Measurements from ENCODE around the gene SDK1.

The SDK1 gene

DNA sequence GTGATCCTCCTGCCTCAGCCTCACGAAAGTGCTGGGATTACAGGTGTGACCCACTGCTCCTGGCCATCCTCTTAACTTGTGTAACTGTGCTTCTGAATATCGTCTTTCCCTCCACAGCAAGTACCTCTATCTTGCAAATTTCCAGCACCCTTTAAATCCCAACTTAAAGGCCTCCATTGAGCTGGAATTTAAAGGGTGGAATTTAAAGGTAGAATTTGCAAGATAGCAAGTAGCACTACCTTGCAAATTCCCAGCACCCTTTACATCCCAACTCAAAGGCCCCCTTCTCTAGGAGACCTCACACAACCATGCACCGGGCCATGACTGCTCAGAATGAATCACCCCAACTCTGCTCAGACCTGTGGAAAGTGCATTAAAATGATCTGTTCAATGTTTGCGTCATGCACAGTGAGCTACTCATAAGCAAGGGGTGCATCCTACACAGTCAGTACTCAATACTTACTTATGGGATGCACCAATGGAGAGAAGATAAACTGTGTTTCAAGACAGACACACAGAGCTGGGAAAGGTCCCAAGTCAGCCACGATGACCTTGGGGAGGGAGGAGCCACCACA is 17.8 kb upstream of the SDK1 start:
- no peak for DNase-seq (ENCODE audit: low spot score)

DNA sequence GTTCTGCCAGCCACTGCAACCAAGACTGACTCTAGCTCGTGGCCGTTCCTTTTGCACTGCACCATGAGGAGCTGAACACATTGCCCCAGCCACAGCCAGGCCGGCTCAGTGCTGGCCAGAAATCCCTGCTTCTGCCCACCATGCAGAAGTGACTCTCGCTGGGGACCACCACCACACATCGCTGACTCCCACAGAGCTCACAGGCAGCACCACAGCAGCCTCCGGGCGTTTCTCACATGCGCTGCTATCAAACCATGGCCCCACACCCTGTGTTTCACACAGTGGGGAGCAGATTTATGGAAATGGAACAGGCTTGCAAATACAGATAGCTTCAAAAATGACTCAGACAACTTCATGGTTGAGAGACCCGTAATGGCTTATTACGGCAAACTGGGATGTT is 15.4 kb upstream of the SDK1 start:
- no peak for DNase-seq (ENCODE audit: low spot score)

DNA sequence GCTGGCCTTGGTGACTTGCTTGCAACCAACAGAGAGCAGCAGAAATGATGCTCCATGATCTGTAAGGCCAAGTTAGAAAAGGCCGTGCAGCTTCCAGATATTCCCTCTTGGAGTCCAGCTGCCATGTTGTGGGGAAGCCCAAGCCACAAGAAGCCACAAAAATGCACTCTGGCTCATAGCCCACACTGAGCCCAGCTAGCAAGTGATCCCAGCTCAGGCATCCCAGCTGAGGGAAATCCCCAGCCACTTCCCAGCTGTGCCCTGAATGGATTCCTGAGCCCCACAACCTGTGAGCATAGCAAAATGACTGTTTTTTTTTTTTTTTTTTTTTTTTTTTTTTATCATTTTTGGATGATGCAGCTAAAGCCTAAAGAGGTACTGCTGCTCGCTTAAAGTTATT is 11.1 kb upstream of the SDK1 start:
- DNase-seq (ENCODE audit: low spot score): no peak

GRCh38 chr7:3292694-3293093 is 8.4 kb upstream of the SDK1 start:
- no peak for DNase-seq (ENCODE audit: low spot score)

- DNase-seq (ENCODE audit: low spot score): no peak
Measured at GRCh38 chr7:3294432-3295100, 6.5 kb upstream of the SDK1 start.

GRCh38 chr7:3297105-3297819 is 3.8 kb upstream of the SDK1 start:
- DNase-seq (ENCODE audit: low spot score): no peak

GRCh38 chr7:3300221-3300650 is 816 bp upstream of the SDK1 start:
- DNase-seq (ENCODE audit: low spot score): peak; percentile 38

DNA sequence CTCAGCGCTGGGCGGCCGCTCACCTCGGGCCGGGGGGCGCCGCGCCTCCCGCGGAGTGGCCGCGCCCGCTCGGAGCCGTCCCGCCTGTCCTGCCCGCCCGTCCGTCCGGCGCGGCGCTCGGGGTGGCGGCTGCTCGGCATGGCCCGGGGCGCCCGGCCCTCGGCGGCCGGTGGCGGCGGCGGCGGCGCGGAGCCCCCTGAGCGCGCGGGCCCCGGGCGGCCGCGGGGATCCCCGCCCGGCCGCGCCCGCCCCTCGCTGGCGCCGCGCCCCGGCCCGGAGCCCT is 338 bp downstream of the SDK1 start:
- no peak for DNase-seq (ENCODE audit: low spot score)

DNA sequence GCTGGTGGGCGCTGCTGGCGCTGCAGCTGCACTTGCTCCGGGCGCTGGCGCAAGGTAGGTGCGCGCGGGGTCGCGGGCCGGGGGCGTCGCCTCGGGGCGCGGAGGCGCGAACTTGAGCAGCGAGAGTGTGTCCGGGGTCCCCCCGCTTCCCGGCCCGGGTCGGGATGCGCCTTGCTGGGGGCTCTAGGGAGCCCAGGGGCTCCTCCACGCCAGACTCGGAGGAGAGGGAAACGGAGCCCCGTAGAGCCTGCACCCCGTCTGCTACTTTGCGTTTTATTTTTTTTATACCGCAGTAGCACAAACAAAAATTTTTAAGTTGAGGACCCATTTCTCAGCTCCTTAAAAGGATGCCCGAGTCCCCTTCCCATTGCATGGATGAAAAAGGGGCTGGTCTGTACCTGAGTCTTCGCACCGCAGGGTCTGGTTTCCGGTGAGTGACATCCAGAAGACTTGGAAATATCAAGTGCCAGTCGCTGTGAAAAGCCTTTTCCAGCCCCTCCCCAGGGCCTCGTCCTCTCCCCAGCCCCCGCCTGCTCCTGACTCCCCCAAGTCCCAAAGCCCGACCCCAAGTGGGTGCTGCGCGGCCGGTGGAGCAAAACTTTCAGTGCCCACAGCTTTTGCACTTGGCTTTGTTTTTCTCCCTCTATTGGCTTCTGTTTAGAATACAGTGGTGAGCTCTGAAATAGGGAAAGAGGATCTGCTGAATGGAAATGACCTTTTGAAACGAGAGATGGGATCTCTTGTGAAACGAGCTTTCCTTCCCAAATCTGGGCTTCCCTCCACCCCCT is 973 bp downstream of the SDK1 start:
- peak; percentile 43 for DNase-seq (ENCODE audit: low spot score)

DNA sequence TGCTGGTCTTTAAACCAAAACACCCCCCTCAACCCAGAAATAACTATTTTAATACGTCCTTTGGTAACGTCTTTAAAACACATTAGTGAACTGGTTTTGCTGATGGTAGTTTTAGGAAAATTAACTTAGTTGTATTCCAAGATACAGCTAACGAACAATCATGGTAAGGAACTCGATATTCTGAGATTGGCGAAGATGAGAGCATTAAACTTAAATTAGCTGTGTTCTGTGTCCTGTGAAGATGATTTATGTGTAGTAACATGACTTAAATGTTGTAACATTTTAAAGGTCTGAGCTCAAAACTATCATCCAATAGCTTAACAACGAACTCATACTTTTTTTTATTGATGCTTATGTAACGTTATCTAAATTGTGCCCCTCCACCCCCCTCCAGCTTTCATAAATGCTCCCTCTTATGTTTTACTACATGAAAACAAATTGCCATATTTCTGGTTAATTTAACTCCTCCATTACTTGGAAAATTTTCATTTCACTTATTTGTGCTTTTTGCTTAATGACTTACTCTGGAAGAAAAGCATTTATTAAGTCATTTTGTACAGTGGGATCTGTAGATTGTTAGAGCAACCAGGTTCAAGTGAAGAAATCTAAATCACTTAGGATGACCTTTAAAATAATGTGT is 1.7 kb downstream of the SDK1 start:
- no peak for DNase-seq (ENCODE audit: low spot score)

GRCh38 chr7:3304131-3304530 is 3.1 kb downstream of the SDK1 start:
- no peak for DNase-seq (ENCODE audit: low spot score)

DNA sequence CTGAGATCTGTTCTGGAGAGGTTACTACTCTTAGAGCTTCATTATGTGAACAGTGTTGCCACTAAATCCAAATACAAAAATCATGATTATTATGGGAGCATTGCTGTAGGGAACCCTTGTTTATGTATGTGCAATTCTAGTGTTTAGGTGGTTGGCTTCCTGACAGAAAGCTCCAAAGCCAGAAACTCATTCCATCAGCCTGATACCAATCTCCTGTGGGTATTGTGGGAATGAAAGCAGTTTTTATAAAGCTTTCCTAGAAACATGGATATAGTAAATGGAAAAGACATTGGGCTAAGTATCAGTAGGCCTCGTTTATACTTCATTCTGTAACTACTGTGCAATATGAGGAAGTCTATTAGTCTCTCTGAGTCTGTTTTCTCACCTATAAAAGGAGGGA is 6.4 kb downstream of the SDK1 start:
- DNase-seq (ENCODE audit: low spot score): no peak

DNA sequence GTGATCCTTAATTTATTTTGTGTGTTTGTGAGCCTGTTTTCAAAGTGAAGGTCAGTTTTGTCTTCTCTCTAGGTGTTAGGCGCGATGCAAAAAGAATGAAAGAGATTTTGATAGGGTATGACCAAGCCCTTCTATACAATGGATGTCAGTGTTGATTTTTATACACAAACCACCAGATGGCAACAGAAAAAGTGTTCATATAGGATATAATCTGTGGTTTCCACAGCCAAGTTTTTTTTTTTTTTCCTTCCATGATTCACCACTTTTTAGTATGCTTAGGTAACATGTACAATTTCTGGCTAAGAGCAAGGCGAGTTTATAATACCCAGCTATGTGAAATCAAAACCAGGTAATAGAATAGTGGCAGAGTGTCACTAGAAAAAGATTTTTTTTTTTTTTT is 8.1 kb downstream of the SDK1 start:
- no peak for DNase-seq (ENCODE audit: low spot score)

DNA sequence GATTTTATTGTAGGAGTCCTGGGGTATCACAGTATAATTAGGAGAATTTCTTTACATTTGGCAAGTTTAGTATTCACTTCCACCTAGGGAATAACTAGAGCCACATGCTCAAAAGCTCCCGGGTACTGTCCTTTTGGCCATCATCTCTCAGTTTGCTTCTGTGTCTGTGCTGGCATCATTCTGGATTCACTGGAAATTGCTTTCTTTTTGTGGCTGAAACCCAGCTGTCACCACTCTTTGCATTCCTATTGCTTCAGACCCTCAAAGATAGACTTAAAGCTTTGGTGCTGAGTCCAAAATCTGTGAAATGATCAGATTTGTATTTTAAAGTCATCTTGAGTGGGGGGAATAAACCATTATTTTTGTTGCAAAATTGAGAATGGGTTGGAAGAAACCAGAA is 8.9 kb downstream of the SDK1 start:
- DNase-seq (ENCODE audit: low spot score): no peak

DNA sequence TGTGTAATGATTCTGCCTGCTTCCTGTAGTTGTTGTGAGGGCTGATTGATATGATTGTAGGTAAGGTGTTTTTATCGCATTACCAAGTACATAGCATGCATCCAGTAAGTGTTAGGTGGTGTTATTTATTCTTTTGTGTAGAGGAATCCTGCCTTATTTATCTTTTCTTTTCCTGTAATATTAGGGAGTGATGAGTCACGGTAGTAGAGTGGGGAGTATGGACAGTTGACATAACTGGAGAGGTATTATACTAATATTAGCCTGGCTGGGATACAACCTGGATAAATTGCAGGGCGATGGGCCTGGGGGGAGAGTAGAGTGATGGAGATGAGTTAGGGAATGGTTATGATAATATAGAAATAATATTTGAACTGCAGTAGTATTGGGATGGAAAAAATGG is 9.8 kb downstream of the SDK1 start:
- no peak for DNase-seq (ENCODE audit: low spot score)

GRCh38 chr7:3312583-3312982 is 11.5 kb downstream of the SDK1 start:
- DNase-seq (ENCODE audit: low spot score): no peak

GRCh38 chr7:3318874-3319273 is 17.8 kb downstream of the SDK1 start:
- no peak for DNase-seq (ENCODE audit: low spot score)

- no peak for DNase-seq (ENCODE audit: low spot score)
Measured at GRCh38 chr7:3321206-3321605, 20.2 kb downstream of the SDK1 start.

DNA sequence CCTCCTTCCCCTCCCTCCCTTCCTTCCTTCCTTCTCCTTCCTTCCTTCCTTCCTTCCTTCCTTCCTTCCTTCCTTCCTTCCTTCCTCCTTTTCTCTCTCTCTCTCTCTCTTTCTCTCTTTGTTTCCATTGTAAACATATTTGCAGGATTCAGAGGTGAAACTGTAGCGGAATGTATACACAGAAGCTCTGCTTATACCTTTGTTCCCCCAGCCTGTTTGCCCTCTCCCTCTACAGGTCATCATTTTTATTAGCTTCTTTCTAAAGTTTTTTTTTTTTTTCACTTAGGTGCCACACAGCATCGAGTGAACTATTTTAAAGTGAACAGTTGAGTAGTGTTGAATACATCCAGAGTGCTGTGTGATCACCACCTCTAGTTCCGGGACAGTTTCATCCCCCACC is 20.7 kb downstream of the SDK1 start:
- DNase-seq (ENCODE audit: low spot score): no peak

- DNase-seq (ENCODE audit: low spot score): no peak
Measured at GRCh38 chr7:3326246-3326645, 25.2 kb downstream of the SDK1 start.

GRCh38 chr7:3327099-3327498 is 26.0 kb downstream of the SDK1 start:
- DNase-seq (ENCODE audit: low spot score): peak; percentile 34

- DNase-seq (ENCODE audit: low spot score): no peak
Measured at GRCh38 chr7:3327655-3328054, 26.6 kb downstream of the SDK1 start.
